T-cell (primary cell): ENCODE measurements around the gene EOLA1. TPM values are rescaled to one million over a fixed set of nuclear protein-coding genes. Genes with fewer than 3 reads are reported as not detected.
"Not testable (repeated sequence)": the region's sequence is repeated elsewhere in the genome, so short reads cannot be mapped to it uniquely, and the experiment has no call there.

Experiments
- ATAC-seq, 4 experiments: fragments of 200-7000 bp in 3 of 4; fragments of 150-1000 bp in 1 of 4; cut with Tn5 transposase; replicated peaks in 1 of 4; 1 replicate in 3 of 4; 2 replicates in 1 of 4; pipeline ENCODE4 v1.10.0; 2021; ENCODE audit warnings: moderate library complexity in 3 of 4, mild to moderate bottlenecking in 2 of 4, moderate number of reproducible peaks in 1 of 4
- CTCF ChIA-PET, 2 donors: fragments of 300-600 bp; sonication (Branson Sonifier 250); formaldehyde crosslinking; loops; one replicate each; lab custom pipeline; 2022; ENCODE audit warnings: antibody characterized with exemption in 2 of 2; lab: Charles Lee
- POLR2A ChIA-PET, 2 donors: fragments of 300-600 bp; sonication (Branson Sonifier 250); formaldehyde crosslinking; loops; one replicate each; lab custom pipeline; 2022; ENCODE audit warnings: antibody characterized with exemption in 2 of 2; lab: Charles Lee
- DNase-seq, 35 experiments: peaks; one replicate each; pipeline versions ENCODE4 v3.0.0 to v3.0.0-alpha.2; 2013 to 2023
- H3K27ac ChIP-seq: one replicate; pipeline ENCODE4 v1.5.1; 2013; ENCODE audit warnings: low read length
- H3K27me3 ChIP-seq, 2 experiments: replicated peaks in 1 of 2; 1 replicate in 1 of 2; 2 replicates in 1 of 2; pipeline versions ENCODE4 v1.6.1 to v1.7.0; 2013; ENCODE audit warnings: low read length in 1 of 2, mixed read lengths in 1 of 2; ENCODE audit not compliant: control insufficient read depth in 2 of 2, insufficient read depth in 2 of 2; ENCODE audit errors: extremely low read depth in 1 of 2
- H3K36me3 ChIP-seq, 2 donors: 1 replicate in 1 of 2; 2 replicates in 1 of 2; pipeline versions ENCODE4 v1.6.1 to v1.7.0; 2013; ENCODE audit warnings: low read length in 1 of 2; ENCODE audit not compliant: control insufficient read depth in 2 of 2, insufficient read depth in 1 of 2; ENCODE audit errors: extremely low read depth in 1 of 2
- H3K4me1 ChIP-seq, 2 experiments: 1 replicate in 1 of 2; 2 replicates in 1 of 2; pipeline versions ENCODE4 v1.6.1 to v1.7.0; 2013; ENCODE audit warnings: low read length in 2 of 2, mixed read lengths in 1 of 2; ENCODE audit not compliant: insufficient read depth in 2 of 2, control insufficient read depth in 1 of 2; ENCODE audit errors: extremely low read depth in 1 of 2
- H3K4me3 ChIP-seq, 2 donors: 1 replicate in 1 of 2; 2 replicates in 1 of 2; pipeline versions ENCODE4 v1.5.1 to v1.7.0; 2013; ENCODE audit warnings: mild to moderate bottlenecking in 2 of 2, low read length in 1 of 2, moderate library complexity in 1 of 2; ENCODE audit not compliant: control insufficient read depth in 1 of 2; ENCODE audit errors: extremely low read depth in 1 of 2
- H3K9me3 ChIP-seq: 2 replicates; pipeline ENCODE4 v1.7.0; 2013
- H3K27ac Mint-ChIP-seq, 2 donors: one replicate each; pipeline ENCODE4 v1.8.0; 2020 to 2021; ENCODE audit warnings: mild to moderate bottlenecking in 2 of 2, mixed read lengths in 2 of 2
- H3K27me3 Mint-ChIP-seq, 2 donors: one replicate each; pipeline ENCODE4 v1.8.0; 2021 to 2022; ENCODE audit warnings: mixed read lengths in 2 of 2
- H3K36me3 Mint-ChIP-seq: one replicate; pipeline ENCODE4 v1.8.0; 2021; ENCODE audit warnings: mixed read lengths
- H3K4me1 Mint-ChIP-seq, 3 donors: one replicate each; pipeline ENCODE4 v1.8.0; 2020 to 2022; ENCODE audit warnings: mixed read lengths in 3 of 3, mild to moderate bottlenecking in 1 of 3
- H3K4me3 Mint-ChIP-seq, 3 donors: one replicate each; pipeline ENCODE4 v1.8.0; 2020 to 2022; ENCODE audit warnings: mild to moderate bottlenecking in 3 of 3, mixed read lengths in 3 of 3, moderate library complexity in 3 of 3
- H3K9me3 Mint-ChIP-seq, 3 donors: one replicate each; pipeline ENCODE4 v1.8.0; 2020 to 2022; ENCODE audit warnings: mixed read lengths in 3 of 3
- WGBS: methylation state at CpG from one replicate; pipeline ENCODE4 v1.1.5; 2013; ENCODE audit warnings: missing lambda C conversion rate; ENCODE audit not compliant: insufficient coverage; 5-methylcytosine and 5-hydroxymethylcytosine counted together
- total RNA-seq, 35 experiments: library from RNA in 6 of 35; stranded (reverse) in 6 of 35; fragments of 120-200 nt in 1 of 35; gene quantifications; one replicate each; pipeline versions ENCODE4 v1.2.1 to v1.2.4 and lab custom pipeline; 2013 to 2026

The EOLA1 gene
- total RNA-seq, 5 donors from 2014 or later (not counting 1 experiment from before 2014, with no cell fraction given): 24.1 to 79.0 (median 39.4) TPM

DNA sequence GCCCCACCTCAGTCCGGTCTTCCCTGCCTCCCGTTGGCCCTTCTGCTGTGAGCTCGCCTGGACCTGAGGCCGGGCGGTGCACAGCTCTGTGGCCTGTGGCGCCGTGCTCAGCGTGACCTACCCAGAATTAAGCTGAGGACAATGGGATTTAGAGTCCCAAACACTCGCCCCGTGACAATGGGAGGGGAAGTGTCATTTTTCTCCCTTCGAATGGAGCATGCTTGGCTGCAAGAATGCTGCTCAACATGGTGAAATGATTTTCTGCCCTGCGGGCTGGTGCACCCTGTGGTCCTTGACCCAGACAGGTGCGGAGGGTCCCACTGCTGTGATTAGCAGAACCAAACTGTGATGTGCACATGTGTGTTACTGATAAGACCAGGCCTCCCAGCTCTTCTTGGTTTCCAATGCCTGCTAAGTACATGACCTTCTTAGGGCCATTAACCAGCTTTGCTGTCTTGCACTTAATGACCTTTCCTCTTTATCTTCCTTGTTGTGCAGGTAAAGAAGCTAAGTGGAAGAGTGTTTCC is 772 bp downstream of the EOLA1 start:
- H3K27ac ChIP-seq: peak overlapping the region; percentile 100
- no peaks in the 10 kb centered on the region for H3K27me3 ChIP-seq
- H3K4me1 Mint-ChIP-seq: peaks cover 0 to 10% (median 8%) of the 10 kb centered on the region in 3 donors
- POLR2A ChIA-PET: interaction anchor here (0.5 to 3.7 kb wide), 7 partner anchors 17 to 397 kb away, joined by 3 to 111 read pairs (median 10); partner anchors contain the start of genes EOLA2 (in 1 of the 2) and IDS (in 1 of the 2)
- peak overlapping the region; percentile 96 to 100 for H3K27ac Mint-ChIP-seq
- peak overlapping the region; percentile 76 to 97 (median 80) for H3K4me3 Mint-ChIP-seq
- no peaks in the 10 kb centered on the region for H3K27me3 Mint-ChIP-seq
- peak overlapping the region; percentile 76 to 91 for H3K4me3 ChIP-seq
- DNase-seq (no peak), ATAC-seq (no peak)
- whole genome bisulfite sequencing: 7% methylated on average over 8 of the region's 13 CpGs
- H3K9me3 Mint-ChIP-seq: no peaks in the 10 kb centered on the region
- H3K9me3 ChIP-seq: no peaks in the 10 kb centered on the region
- no peaks in the 10 kb centered on the region for H3K36me3 Mint-ChIP-seq
- CTCF ChIA-PET: interaction anchor here in 1 of 2 donors (0.7 to 0.9 kb wide), 2 partner anchors 14 to 29 kb away, joined by 3 to 4 read pairs; no protein-coding TSS in a partner anchor
- H3K36me3 ChIP-seq: no peaks in the 10 kb centered on the region
- H3K4me1 ChIP-seq: peaks cover 3 to 16% of the 10 kb centered on the region in 2 experiments

DNA sequence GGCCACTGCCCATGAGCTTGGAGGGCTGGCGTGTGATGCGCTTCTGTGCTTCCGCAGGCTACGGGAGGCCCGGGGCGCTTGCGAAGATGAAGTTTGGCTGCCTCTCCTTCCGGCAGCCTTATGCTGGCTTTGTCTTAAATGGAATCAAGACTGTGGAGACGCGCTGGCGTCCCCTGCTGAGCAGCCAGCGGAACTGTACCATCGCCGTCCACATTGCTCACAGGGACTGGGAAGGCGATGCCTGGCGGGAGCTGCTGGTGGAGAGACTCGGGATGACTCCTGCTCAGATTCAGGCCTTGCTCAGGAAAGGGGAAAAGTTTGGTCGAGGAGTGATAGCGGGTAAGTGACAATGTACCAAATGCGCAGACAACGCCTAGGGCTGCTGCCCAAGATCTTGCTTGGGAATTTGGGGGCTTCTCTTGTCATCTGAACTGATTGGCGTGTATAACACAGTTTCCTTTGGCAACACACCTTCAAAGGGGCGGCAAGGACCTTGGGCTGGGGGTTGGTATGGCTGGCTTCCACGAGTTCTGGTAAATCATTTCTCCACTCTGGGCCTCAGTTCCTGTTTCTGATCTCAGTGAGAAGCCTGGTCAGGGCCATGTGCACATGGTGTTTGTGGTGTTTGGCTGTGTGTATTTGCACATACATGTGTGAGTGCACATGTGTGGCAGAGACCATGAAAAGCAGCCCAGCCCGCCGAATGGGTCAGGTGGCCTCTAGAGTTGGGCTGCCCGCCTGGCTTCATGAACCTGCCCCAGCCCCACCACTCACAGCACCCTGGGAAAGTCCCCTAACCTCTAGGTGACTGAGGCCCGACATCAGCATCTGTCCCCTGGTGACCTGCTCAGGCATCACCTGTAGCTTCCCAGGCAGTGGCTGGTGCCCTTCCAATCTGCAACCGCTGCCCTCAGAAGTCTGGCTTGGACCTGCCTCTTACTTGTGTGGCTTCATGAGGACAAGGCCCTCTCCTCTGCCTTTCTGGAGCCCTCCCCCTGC is 5.0 kb downstream of the EOLA1 start:
- H3K27me3 Mint-ChIP-seq, POLR2A ChIA-PET, H3K4me1 Mint-ChIP-seq, CTCF ChIA-PET, H3K4me3 ChIP-seq, H3K4me3 Mint-ChIP-seq, ATAC-seq, H3K36me3 ChIP-seq, H3K36me3 Mint-ChIP-seq, H3K9me3 Mint-ChIP-seq, H3K27me3 ChIP-seq, H3K27ac ChIP-seq, H3K9me3 ChIP-seq: not testable (repeated sequence)
- WGBS: no CpG with 5 or more reads among the region's 29 CpGs
- peak overlapping the region in 1 of 2 donors; percentile 48 for H3K27ac Mint-ChIP-seq
- H3K4me1 ChIP-seq: peaks cover 3 to 11% of the 10 kb centered on the region in 2 experiments
- DNase-seq: peak in 2 of 35 experiments; percentile 12 to 31

DNA sequence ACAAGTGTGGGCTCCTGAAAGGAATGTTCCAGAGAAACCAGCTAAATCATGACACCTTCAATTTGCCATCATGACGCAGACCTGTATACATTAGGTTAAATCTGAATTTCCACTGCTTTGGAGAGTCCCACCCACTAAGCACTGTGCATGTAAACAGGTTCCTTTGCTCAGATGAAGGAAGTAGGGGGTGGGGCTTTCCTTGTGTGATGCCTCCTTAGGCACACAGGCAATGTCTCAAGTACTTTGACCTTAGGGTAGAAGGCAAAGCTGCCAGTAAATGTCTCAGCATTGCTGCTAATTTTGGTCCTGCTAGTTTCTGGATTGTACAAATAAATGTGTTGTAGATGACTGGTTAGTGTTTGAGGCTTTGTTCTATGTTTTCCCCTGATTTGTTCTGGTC is 6.2 kb downstream of the EOLA1 start:
- H3K4me3 ChIP-seq, H3K27me3 Mint-ChIP-seq, H3K9me3 Mint-ChIP-seq, CTCF ChIA-PET, H3K9me3 ChIP-seq, H3K27ac Mint-ChIP-seq, H3K4me1 Mint-ChIP-seq, H3K4me3 Mint-ChIP-seq, H3K27ac ChIP-seq, H3K27me3 ChIP-seq, DNase-seq, H3K36me3 Mint-ChIP-seq, H3K4me1 ChIP-seq, H3K36me3 ChIP-seq, POLR2A ChIA-PET: not testable (repeated sequence)
- WGBS: no CpG with 5 or more reads among the region's 1 CpG
- peak in 1 of 4 experiments; percentile 43 for ATAC-seq

DNA sequence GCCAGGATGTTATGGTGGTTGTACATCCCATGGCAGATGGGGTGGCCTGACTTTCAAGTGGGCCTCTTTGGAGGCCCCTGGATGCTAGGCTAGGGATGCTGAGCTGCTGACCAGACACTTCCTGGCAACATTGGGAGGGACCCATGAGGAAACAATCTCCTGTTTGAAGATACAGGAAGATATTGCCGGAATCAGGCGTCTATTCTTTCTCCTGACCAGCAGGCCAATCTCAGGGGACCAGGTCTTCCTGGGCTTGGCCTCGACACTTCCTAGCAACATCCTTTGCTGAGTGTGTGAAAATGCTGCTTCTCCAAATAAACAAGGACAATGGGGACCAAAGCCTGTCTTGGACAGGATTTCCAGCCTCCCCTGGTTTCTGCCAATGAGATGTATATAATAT is 7.0 kb downstream of the EOLA1 start:
- H3K27ac ChIP-seq, H3K4me1 Mint-ChIP-seq, H3K4me1 ChIP-seq, H3K4me3 Mint-ChIP-seq, H3K4me3 ChIP-seq, H3K27ac Mint-ChIP-seq, POLR2A ChIA-PET, H3K9me3 ChIP-seq, H3K9me3 Mint-ChIP-seq, ATAC-seq, DNase-seq, H3K27me3 ChIP-seq, CTCF ChIA-PET, H3K27me3 Mint-ChIP-seq, H3K36me3 ChIP-seq, H3K36me3 Mint-ChIP-seq: not testable (repeated sequence)
- WGBS: no CpG with 5 or more reads among the region's 3 CpGs

DNA sequence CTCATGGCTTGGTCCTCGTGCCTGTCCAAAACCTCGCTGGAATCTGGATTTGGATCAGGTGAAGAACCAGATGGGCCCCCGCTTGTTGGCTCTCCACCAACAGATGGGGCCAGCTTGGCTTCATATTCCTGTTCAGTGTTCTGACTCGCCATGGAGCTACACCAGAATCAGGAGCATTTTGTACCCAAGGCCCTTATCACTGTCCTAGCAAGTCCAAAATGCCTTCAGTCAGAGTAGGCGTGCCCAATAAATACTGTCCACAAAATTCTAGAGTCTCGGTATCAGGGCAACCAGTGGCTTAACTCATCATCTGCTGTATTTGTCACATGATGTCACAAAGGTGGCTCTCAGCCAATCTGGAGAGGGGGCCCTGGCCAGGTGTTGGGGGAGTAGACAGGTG is 8.9 kb downstream of the EOLA1 start, which contains the start of gene HSFX3:
Gene HSFX3, minus strand, starts transcription at position 224 of the 400 bp plus-strand sequence. Its CDS starts 72 bp downstream, at position 152.
- ATAC-seq, H3K27me3 Mint-ChIP-seq, H3K4me3 ChIP-seq, H3K9me3 Mint-ChIP-seq, H3K4me1 ChIP-seq, H3K27me3 ChIP-seq, H3K27ac Mint-ChIP-seq, POLR2A ChIA-PET, H3K36me3 Mint-ChIP-seq, CTCF ChIA-PET, DNase-seq, H3K4me3 Mint-ChIP-seq, H3K36me3 ChIP-seq, H3K9me3 ChIP-seq, H3K27ac ChIP-seq, H3K4me1 Mint-ChIP-seq: not testable (repeated sequence)
- no CpG with 5 or more reads among the region's 6 CpGs for WGBS

DNA sequence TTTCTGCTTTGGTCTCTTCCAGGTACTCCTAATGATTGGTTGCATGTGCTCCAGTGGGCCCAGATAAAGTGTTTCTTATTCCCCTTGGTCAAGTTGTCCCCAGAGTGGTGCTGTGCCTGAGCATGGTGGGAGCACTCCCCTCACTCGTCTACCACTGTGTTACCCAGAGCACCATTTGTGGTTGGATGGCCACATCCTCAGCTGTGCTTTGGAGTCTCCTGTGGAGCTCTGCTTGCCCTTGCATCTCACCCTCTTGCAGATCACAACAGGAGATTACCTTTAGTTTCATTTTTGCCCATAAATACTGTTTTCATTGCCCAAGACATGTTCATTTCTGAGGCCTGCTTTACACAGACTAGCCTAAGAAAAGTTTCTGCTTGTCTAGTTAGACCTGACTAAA is 9.6 kb downstream of the EOLA1 start:
- CTCF ChIA-PET: not testable (repeated sequence)

More for the DNA sequence above, 9.6 kb downstream of the EOLA1 start:
- H3K27ac ChIP-seq, POLR2A ChIA-PET, H3K36me3 Mint-ChIP-seq, H3K36me3 ChIP-seq, H3K9me3 Mint-ChIP-seq, H3K4me3 ChIP-seq, H3K27ac Mint-ChIP-seq, H3K4me3 Mint-ChIP-seq, H3K4me1 ChIP-seq, H3K27me3 Mint-ChIP-seq, DNase-seq, H3K4me1 Mint-ChIP-seq, H3K9me3 ChIP-seq, H3K27me3 ChIP-seq: not testable (repeated sequence)
- ATAC-seq: peak in 2 of 4 experiments; percentile 27 to 52
- WGBS: no CpG with 5 or more reads among the region's 1 CpG
